Stimulated activated CD8-positive, alpha-beta memory T cell treated with anti-CD3 and anti-CD28 coated beads, Interleukin-4, amount 100 ng/mL, for 1 hour (primary cell): ENCODE results near the gene NAALAD2.
"Not testable (repeated sequence)": the region's sequence is repeated elsewhere in the genome, so short reads cannot be mapped to it uniquely, and the experiment has no call there.

Experiments used
- DNase-seq, 2 donors: peaks; one replicate each; pipeline ENCODE4 v3.0.0-alpha.2; 2020; ENCODE audit warnings: low read depth in 2 of 2, low spot score in 1 of 2

The NAALAD2 gene

GRCh38 chr11:90192869-90193582 lies 58.6 kb downstream of the NAALAD2 start:
- no peak for DNase-seq

GRCh38 chr11:90197377-90197776 lies 62.9 kb downstream of the NAALAD2 start:
- no peak for DNase-seq

GRCh38 chr11:90202342-90202741 lies 67.9 kb downstream of the NAALAD2 start:
- DNase-seq = no peak

- DNase-seq = no peak
Observed at GRCh38 chr11:90204407-90204806, 69.9 kb downstream of the NAALAD2 start.

- no peak for DNase-seq
Observed at GRCh38 chr11:90204832-90205646, 70.6 kb downstream of the NAALAD2 start.

- DNase-seq = not testable (repeated sequence)
Observed at GRCh38 chr11:90207992-90208391, 73.5 kb downstream of the NAALAD2 start.

- no peak for DNase-seq
Observed at GRCh38 chr11:90208857-90209256, 74.4 kb downstream of the NAALAD2 start.

- DNase-seq = no peak
Observed at GRCh38 chr11:90213322-90213721, 78.9 kb downstream of the NAALAD2 start.

- no peak for DNase-seq
Observed at GRCh38 chr11:90216611-90217010, 82.1 kb downstream of the NAALAD2 start.

- no peak for DNase-seq
Observed at GRCh38 chr11:90218606-90219005, 84.1 kb downstream of the NAALAD2 start.

GRCh38 chr11:90219438-90219837 lies 85.0 kb downstream of the NAALAD2 start:
- DNase-seq = no peak

GRCh38 chr11:90220391-90220790 lies 85.9 kb downstream of the NAALAD2 start:
- DNase-seq = no peak

GRCh38 chr11:90221803-90222458 lies 87.5 kb downstream of the NAALAD2 start:
- no peak for DNase-seq

- peak; percentile 87 to 93 for DNase-seq
Observed at GRCh38 chr11:90222459-90223247, 88.2 kb downstream of the NAALAD2 start, which contains the start of gene CHORDC1. TSS of gene CHORDC1 (minus strand) at chr11:90223049. CDS start at chr11:90222954, 95 bp downstream.

- no peak for DNase-seq
Observed at GRCh38 chr11:90223248-90223585, 88.8 kb downstream of the NAALAD2 start.

- DNase-seq = no peak
Observed at GRCh38 chr11:90228056-90228455, 93.6 kb downstream of the NAALAD2 start.

GRCh38 chr11:90229791-90230190 lies 95.3 kb downstream of the NAALAD2 start:
- DNase-seq = no peak

- DNase-seq = no peak
Observed at GRCh38 chr11:90234977-90235376, 100.5 kb downstream of the NAALAD2 start.

GRCh38 chr11:90235526-90235925 lies 101.1 kb downstream of the NAALAD2 start:
- no peak for DNase-seq

- no peak for DNase-seq
Observed at GRCh38 chr11:90237004-90237403, 102.5 kb downstream of the NAALAD2 start.

GRCh38 chr11:90239967-90240636 lies 105.6 kb downstream of the NAALAD2 start:
- DNase-seq = not testable (repeated sequence)
